Measurements from ENCODE around the gene ARHGDIA. TPM values are rescaled to one million over a fixed set of nuclear protein-coding genes. Genes with fewer than 3 reads are reported as not detected.

ARHGDIA gene
- polyA plus RNA-seq, 1 donor from 2014 or later, result 16.1 TPM

GRCh38 chr17:81879121-81879520 is 8.0 kb upstream of the ARHGDIA start:
- H3K9me2 ChIP-seq (ENCODE audit: insufficient read depth, low read length), result no peaks in the 10 kb centered on the region
- H3K27me3 ChIP-seq (ENCODE audit: insufficient read depth, low read depth, low read length), result no peaks in the 10 kb centered on the region
- no peaks in the 10 kb centered on the region for H3K9me3 ChIP-seq (ENCODE audit: low read length)
- no peaks in the 10 kb centered on the region for H4K20me1 ChIP-seq (ENCODE audit: insufficient read depth)
- no peaks in the 10 kb centered on the region for H3K79me2 ChIP-seq (replicated peaks; ENCODE audit: insufficient read depth, low read length)
- TF ChIP-seq TAF1 (IDR thresholded peaks at IDR 0.05; ENCODE audit: low read depth), result no peak
- TF ChIP-seq EP300 (conservative IDR thresholded peaks at IDR 0.05; ENCODE audit: poor library complexity, severe bottlenecking), result no peak
- no peak for TF ChIP-seq CTCF (IDR thresholded peaks at IDR 0.05; ENCODE audit: poor library complexity, severe bottlenecking)
- no peak for TF ChIP-seq MXI1 (conservative IDR thresholded peaks at IDR 0.05; ENCODE audit: poor library complexity, severe bottlenecking)
- no peak for TF ChIP-seq RAD21 (conservative IDR thresholded peaks at IDR 0.05)
- TF ChIP-seq REST (IDR thresholded peaks at IDR 0.05; ENCODE audit: borderline replicate concordance), result no peak
- TF ChIP-seq POLR2AphosphoS5 (IDR thresholded peaks at IDR 0.05), result no peak
- TF ChIP-seq SMC3 (conservative IDR thresholded peaks at IDR 0.05; ENCODE audit: poor library complexity), result no peak
- TF ChIP-seq EZH2 (IDR thresholded peaks at IDR 0.05; ENCODE audit: borderline replicate concordance, insufficient read depth, low read length, poor library complexity, severe bottlenecking), result no peak
- H3F3A ChIP-seq (ENCODE audit: insufficient read depth, low read length, poor library complexity, severe bottlenecking), result no peaks in the 10 kb centered on the region
- no peak overlapping the region for H3K27ac ChIP-seq (ENCODE audit: low read length)
- no peak overlapping the region for H3K9ac ChIP-seq (ENCODE audit: low read length)
- H3K36me3 ChIP-seq (ENCODE audit: insufficient read depth, low read length), result no peaks in the 10 kb centered on the region
- no peak overlapping the region for H2AFZ ChIP-seq (ENCODE audit: low read depth, low read length)
- no peak overlapping the region for H3K4me2 ChIP-seq (ENCODE audit: low read length)
- no peak overlapping the region for H3K4me3 ChIP-seq (ENCODE audit: low read length)

GRCh38 chr17:81878294-81878693 is 7.2 kb upstream of the ARHGDIA start:
- Histone ChIP-seq H3K79me2 (replicated peaks; ENCODE audit: insufficient read depth, low read length) (no peaks in the 10 kb centered on the region), H3F3A (ENCODE audit: insufficient read depth, low read length, poor library complexity, severe bottlenecking) (no peaks in the 10 kb centered on the region), H3K27me3 (ENCODE audit: insufficient read depth, low read depth, low read length) (no peaks in the 10 kb centered on the region), H4K20me1 (ENCODE audit: insufficient read depth) (no peaks in the 10 kb centered on the region), H3K4me3 (ENCODE audit: low read length) (no peak overlapping the region), H3K9ac (ENCODE audit: low read length) (no peak overlapping the region), H3K36me3 (ENCODE audit: insufficient read depth, low read length) (no peaks in the 10 kb centered on the region), H3K27ac (ENCODE audit: low read length) (no peak overlapping the region), H3K4me2 (ENCODE audit: low read length) (no peak overlapping the region), H3K9me2 (ENCODE audit: insufficient read depth, low read length) (no peaks in the 10 kb centered on the region), H3K9me3 (ENCODE audit: low read length) (no peaks in the 10 kb centered on the region), H2AFZ (ENCODE audit: low read depth, low read length) (no peak overlapping the region)
- TF ChIP-seq SMC3 (conservative IDR thresholded peaks at IDR 0.05; ENCODE audit: poor library complexity) (no peak), REST (IDR thresholded peaks at IDR 0.05; ENCODE audit: borderline replicate concordance) (no peak), CTCF (IDR thresholded peaks at IDR 0.05; ENCODE audit: poor library complexity, severe bottlenecking) (no peak), EP300 (conservative IDR thresholded peaks at IDR 0.05; ENCODE audit: poor library complexity, severe bottlenecking) (no peak), TAF1 (IDR thresholded peaks at IDR 0.05; ENCODE audit: low read depth) (no peak), MXI1 (conservative IDR thresholded peaks at IDR 0.05; ENCODE audit: poor library complexity, severe bottlenecking) (no peak), POLR2AphosphoS5 (IDR thresholded peaks at IDR 0.05) (no peak), EZH2 (IDR thresholded peaks at IDR 0.05; ENCODE audit: borderline replicate concordance, insufficient read depth, low read length, poor library complexity, severe bottlenecking) (no peak)
